Measurements from ENCODE around the gene SETD5.

Gene SETD5

GRCh38 chr3:9386078-9386459 is 11.3 kb upstream of the SETD5 start:
- Mint-ChIP-seq H3K9me3 (no peaks in the 10 kb centered on the region), H3K27ac (peak overlapping the region in 2 of 3 experiments; percentile 28 to 60), H3K27me3 (ENCODE audit: low read depth) (no peaks in the 10 kb centered on the region), H3K4me1 (no peaks in the 10 kb centered on the region), H3K4me3 (no peak overlapping the region), H3K36me3 (ENCODE audit: low read depth) (peaks cover 77% of the 10 kb centered on the region)
- TF ChIP-seq CTCF (IDR thresholded peaks at IDR 0.05; ENCODE audit: unreplicated experiment in 3 of 3), result no peak

- Mint-ChIP-seq H3K4me1 (no peaks in the 10 kb centered on the region), H3K9me3 (no peaks in the 10 kb centered on the region), H3K4me3 (no peak overlapping the region), H3K27me3 (ENCODE audit: low read depth) (no peaks in the 10 kb centered on the region), H3K27ac (peak overlapping the region; percentile 28 to 60 (median 32)), H3K36me3 (ENCODE audit: low read depth) (peaks cover 79% of the 10 kb centered on the region)
- no peak for TF ChIP-seq CTCF (IDR thresholded peaks at IDR 0.05; ENCODE audit: unreplicated experiment in 3 of 3)
Observed at GRCh38 chr3:9386501-9387321, 10.7 kb upstream of the SETD5 start.

- no peaks in the 10 kb centered on the region for H3K27me3 Mint-ChIP-seq (ENCODE audit: low read depth)
- H3K27ac Mint-ChIP-seq, result peak overlapping the region in 2 of 3 experiments; percentile 28 to 34
- peaks cover 83% of the 10 kb centered on the region for H3K36me3 Mint-ChIP-seq (ENCODE audit: low read depth)
- H3K9me3 Mint-ChIP-seq, result no peaks in the 10 kb centered on the region
- H3K4me3 Mint-ChIP-seq, result no peak overlapping the region
- no peak for TF ChIP-seq CTCF (IDR thresholded peaks at IDR 0.05; ENCODE audit: unreplicated experiment in 3 of 3)
- no peaks in the 10 kb centered on the region for H3K4me1 Mint-ChIP-seq
Observed at GRCh38 chr3:9387322-9387655, 10.1 kb upstream of the SETD5 start.

GRCh38 chr3:9388142-9388541 is 9.3 kb upstream of the SETD5 start:
- Mint-ChIP-seq H3K4me3 (no peak overlapping the region), H3K9me3 (no peaks in the 10 kb centered on the region), H3K36me3 (ENCODE audit: low read depth) (peaks cover 80% of the 10 kb centered on the region), H3K27ac (no peak overlapping the region), H3K4me1 (no peaks in the 10 kb centered on the region), H3K27me3 (ENCODE audit: low read depth) (no peaks in the 10 kb centered on the region)
- TF ChIP-seq CTCF (IDR thresholded peaks at IDR 0.05; ENCODE audit: unreplicated experiment in 3 of 3), result no peak

GRCh38 chr3:9388562-9389272 is 8.7 kb upstream of the SETD5 start:
- Mint-ChIP-seq H3K36me3 (ENCODE audit: low read depth) (peaks cover 81% of the 10 kb centered on the region), H3K27me3 (ENCODE audit: low read depth) (no peaks in the 10 kb centered on the region), H3K4me1 (no peaks in the 10 kb centered on the region), H3K9me3 (no peaks in the 10 kb centered on the region), H3K27ac (no peak overlapping the region), H3K4me3 (no peak overlapping the region)
- TF ChIP-seq CTCF (IDR thresholded peaks at IDR 0.05; ENCODE audit: unreplicated experiment in 3 of 3), result no peak

Measured in nephron (organoid).